Naive thymus-derived CD8-positive, alpha-beta T cell (primary cell): ENCODE results near the gene KRT2. TPM values are rescaled to one million over a fixed set of nuclear protein-coding genes. Genes with fewer than 3 reads are reported as not detected.

Experiments
- ATAC-seq, 2 donors: fragments of 150-1000 bp; cut with Tn5 transposase in 1 of 2; sonication (Bioruptor Pico), chemical (Tn5 transposase) in 1 of 2; 1 replicate in 1 of 2; 2 replicates in 1 of 2; pipeline ENCODE4 v1.10.0; 2021; ENCODE audit warnings: mild to moderate bottlenecking in 2 of 2, moderate library complexity in 2 of 2
- POLR2A ChIA-PET: fragments of 350-600 bp; sonication (Branson Sonifier 250); formaldehyde crosslinking; loops from one replicate; lab custom pipeline; 2021; ENCODE audit warnings: antibody characterized with exemption; lab: Charles Lee
- DNase-seq, 10 donors: peaks; one replicate each; pipeline versions ENCODE4 v3.0.0 to v3.0.0-alpha.2; 2020 to 2022
- H3K27ac Mint-ChIP-seq, 10 donors: one replicate each; pipeline ENCODE4 v1.8.0; 2020 to 2022; ENCODE audit warnings: mild to moderate bottlenecking in 10 of 10, mixed read lengths in 10 of 10, moderate library complexity in 4 of 10, inconsistent platforms in 1 of 10
- H3K27me3 Mint-ChIP-seq, 5 donors: one replicate each; pipeline ENCODE4 v1.8.0; 2021 to 2022; ENCODE audit warnings: mixed read lengths in 5 of 5
- H3K36me3 Mint-ChIP-seq, 3 donors: one replicate each; pipeline ENCODE4 v1.8.0; 2020 to 2022; ENCODE audit warnings: mixed read lengths in 3 of 3, mild to moderate bottlenecking in 2 of 3, inconsistent platforms in 1 of 3
- H3K4me1 Mint-ChIP-seq, 4 donors: one replicate each; pipeline ENCODE4 v1.8.0; 2021 to 2022; ENCODE audit warnings: mixed read lengths in 4 of 4
- H3K4me3 Mint-ChIP-seq, 10 donors: one replicate each; pipeline ENCODE4 v1.8.0; 2020 to 2022; ENCODE audit warnings: mild to moderate bottlenecking in 10 of 10, mixed read lengths in 10 of 10, moderate library complexity in 6 of 10, inconsistent platforms in 1 of 10
- H3K9me3 Mint-ChIP-seq, 9 donors: one replicate each; pipeline ENCODE4 v1.8.0; 2020 to 2022; ENCODE audit warnings: mixed read lengths in 9 of 9, mild to moderate bottlenecking in 3 of 9, inconsistent platforms in 1 of 9, moderate library complexity in 1 of 9
- polyA plus RNA-seq, 3 donors: library from polyadenylated mRNA; unstranded; fragments of 300-500 nt; fragmentation: Illumina TruSeq; gene quantifications; one replicate each; pipeline ENCODE4 v1.2.3, GENCODE V29; 2021
- total RNA-seq, 8 experiments: library from RNA in 2 of 8; stranded (reverse) in 2 of 8; gene quantifications; one replicate each; pipeline ENCODE4 v1.2.3 and lab custom pipeline; 2021 to 2026

Gene KRT2
- total and polyA plus RNA-seq, 5 experiments from 2014 or later: 0.62 to 3.4 (median 1.1) TPM

DNA sequence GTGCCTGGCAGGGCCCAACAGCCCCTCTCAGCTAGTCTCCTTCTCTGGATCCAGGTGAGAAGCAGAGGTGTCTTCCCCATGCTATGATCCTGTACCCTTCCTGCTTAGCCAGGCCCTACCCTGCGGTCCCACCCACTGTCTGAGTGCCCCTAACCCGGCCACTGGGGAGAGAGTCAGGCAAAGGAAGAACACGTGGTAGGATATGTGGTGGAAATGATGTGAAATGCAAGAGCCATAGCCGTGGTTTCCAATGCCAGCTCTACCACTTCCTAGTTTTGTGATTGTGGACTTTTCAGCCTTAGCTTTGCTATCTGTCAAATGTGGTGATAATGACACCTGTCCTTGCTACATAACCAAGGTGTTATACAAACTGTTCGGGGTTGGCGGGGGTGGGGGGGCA is 15.8 kb downstream of the KRT2 start:
- H3K9me3 Mint-ChIP-seq: peaks cover 0 to 2% (median 0%) of the 10 kb centered on the region in 9 donors
- DNase-seq (no peak), ATAC-seq (no peak)
- peak overlapping the region in 7 of 10 donors; percentile 26 to 87 (median 43) for H3K27ac Mint-ChIP-seq
- H3K36me3 Mint-ChIP-seq: no peaks in the 10 kb centered on the region
- no peak overlapping the region for H3K4me3 Mint-ChIP-seq
- H3K4me1 Mint-ChIP-seq: peaks cover 30 to 58% (median 53%) of the 10 kb centered on the region in 4 donors
- POLR2A ChIA-PET: interaction anchor here (0.7 to 6.9 kb wide), 3 partner anchors 7 to 606 kb away, joined by 3 to 100 read pairs (median 53); partner anchors contain the start of gene KRT73
- no peaks in the 10 kb centered on the region for H3K27me3 Mint-ChIP-seq

DNA sequence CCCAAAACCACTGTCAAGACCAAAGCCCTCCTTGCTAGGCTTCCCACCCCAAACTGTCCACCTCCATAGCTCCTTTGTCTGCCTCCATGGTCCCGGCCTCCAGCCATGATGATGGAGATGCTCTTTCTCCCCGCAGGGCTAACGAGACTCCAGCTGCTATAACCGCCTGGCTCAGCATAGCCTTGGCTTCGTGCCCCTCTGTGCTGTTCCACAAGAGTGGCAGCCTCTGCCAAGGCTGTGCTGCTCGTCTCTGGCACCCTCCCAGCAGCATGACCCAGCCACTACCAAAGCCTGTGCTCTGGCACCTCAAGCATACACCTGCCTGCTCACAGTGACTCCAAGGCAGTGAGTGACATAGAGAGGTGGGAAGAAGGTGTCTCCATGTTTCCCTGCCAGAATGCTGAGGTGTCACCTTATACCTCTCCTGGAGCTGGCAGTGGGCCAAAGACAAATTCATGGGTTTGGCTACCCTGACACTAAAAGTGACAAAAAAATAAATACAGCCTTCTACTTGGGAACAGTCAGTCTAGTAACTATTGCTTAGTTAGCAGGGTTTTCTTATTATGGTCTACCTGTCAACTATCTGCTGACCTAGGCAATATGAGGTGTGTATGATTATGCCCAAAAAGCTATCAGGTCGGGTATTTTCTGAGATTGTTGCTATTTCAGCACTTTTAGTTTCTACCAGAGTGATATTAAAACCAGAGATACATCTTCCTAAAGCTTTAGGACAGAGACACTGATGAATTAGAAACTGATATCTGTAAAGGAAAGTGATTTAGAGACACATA is 17.6 kb downstream of the KRT2 start:
- Mint-ChIP-seq H3K9me3 (peaks cover 0 to 2% (median 0%) of the 10 kb centered on the region in 9 donors), H3K36me3 (no peaks in the 10 kb centered on the region), H3K27ac (peak overlapping the region; percentile 45 to 98 (median 92)), H3K27me3 (no peaks in the 10 kb centered on the region), H3K4me3 (peak overlapping the region in 7 of 10 donors; percentile 18 to 54 (median 35)), H3K4me1 (peaks cover 42 to 68% (median 67%) of the 10 kb centered on the region in 4 donors)
- DNase-seq (no peak), ATAC-seq (no peak)
- POLR2A ChIA-PET: interaction anchor here (1.1 to 6.9 kb wide), 4 partner anchors 9 to 49 kb away, joined by 3 to 100 read pairs (median 30); partner anchors contain the start of gene KRT73

DNA sequence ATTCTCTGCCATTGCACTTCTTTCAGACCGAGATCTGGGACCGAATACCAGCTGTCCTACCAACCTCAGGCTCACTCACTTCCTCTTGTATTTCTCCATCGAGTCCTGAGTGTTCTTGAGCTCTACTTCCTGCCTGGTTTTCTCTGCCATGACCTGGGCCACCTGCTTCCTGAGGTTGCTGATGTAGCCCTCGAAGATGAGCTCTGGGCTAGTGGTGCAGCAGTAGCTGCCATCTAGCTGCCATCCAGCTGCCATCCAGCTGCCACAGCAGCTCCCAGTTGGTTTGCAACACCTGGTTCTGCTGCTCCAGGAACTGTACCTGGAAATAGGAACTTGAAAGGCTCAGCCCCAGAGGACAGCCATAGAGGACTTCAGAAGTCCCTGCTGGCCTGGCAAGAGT is 18.6 kb downstream of the KRT2 start:
- Mint-ChIP-seq H3K9me3 (no peaks in the 10 kb centered on the region), H3K36me3 (no peaks in the 10 kb centered on the region), H3K27me3 (no peaks in the 10 kb centered on the region), H3K27ac (peak overlapping the region; percentile 74 to 98 (median 92)), H3K4me1 (peaks cover 44 to 75% (median 73%) of the 10 kb centered on the region in 4 donors), H3K4me3 (peak overlapping the region in 8 of 10 donors; percentile 17 to 83 (median 58))
- peak in 2 of 10 donors; percentile 56 to 65 for DNase-seq
- POLR2A ChIA-PET: interaction anchor here (0.6 to 6.9 kb wide), 6 partner anchors 10 to 82 kb away, joined by 3 to 100 read pairs (median 7); partner anchors contain the start of gene KRT73
- ATAC-seq: peak; percentile 71 to 83

DNA sequence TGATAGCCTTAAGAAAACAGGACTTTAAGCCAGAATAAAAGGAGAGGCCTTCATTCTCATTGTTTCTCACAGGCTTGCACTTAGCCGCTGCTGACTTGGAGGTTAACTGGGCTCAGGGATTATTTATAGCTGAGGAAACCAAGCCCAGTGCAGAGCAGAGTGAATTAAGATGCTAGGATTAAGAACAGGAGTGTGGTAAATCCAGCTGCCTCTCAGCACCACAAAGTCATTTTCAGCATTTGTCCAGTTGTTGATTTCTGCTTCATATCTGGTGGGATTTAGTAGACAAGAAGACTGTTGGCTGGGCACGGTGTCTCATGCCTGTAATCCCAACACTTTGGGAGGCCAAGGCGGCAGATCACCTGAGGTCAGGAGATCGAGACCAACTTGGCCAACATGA is 19.4 kb downstream of the KRT2 start:
- no peaks in the 10 kb centered on the region for H3K36me3 Mint-ChIP-seq
- peak overlapping the region in 8 of 10 donors; percentile 75 to 98 (median 90) for H3K27ac Mint-ChIP-seq
- no peaks in the 10 kb centered on the region for H3K9me3 Mint-ChIP-seq
- DNase-seq: no peak
- POLR2A ChIA-PET: interaction anchor here (0.8 to 6.9 kb wide), 4 partner anchors 11 to 206 kb away, joined by 3 to 100 read pairs (median 28); partner anchors contain the start of gene KRT73
- H3K4me3 Mint-ChIP-seq: peak overlapping the region in 4 of 10 donors; percentile 17 to 83 (median 58)
- no peaks in the 10 kb centered on the region for H3K27me3 Mint-ChIP-seq
- H3K4me1 Mint-ChIP-seq: peaks cover 46 to 81% (median 78%) of the 10 kb centered on the region in 4 donors
- ATAC-seq: no peak

DNA sequence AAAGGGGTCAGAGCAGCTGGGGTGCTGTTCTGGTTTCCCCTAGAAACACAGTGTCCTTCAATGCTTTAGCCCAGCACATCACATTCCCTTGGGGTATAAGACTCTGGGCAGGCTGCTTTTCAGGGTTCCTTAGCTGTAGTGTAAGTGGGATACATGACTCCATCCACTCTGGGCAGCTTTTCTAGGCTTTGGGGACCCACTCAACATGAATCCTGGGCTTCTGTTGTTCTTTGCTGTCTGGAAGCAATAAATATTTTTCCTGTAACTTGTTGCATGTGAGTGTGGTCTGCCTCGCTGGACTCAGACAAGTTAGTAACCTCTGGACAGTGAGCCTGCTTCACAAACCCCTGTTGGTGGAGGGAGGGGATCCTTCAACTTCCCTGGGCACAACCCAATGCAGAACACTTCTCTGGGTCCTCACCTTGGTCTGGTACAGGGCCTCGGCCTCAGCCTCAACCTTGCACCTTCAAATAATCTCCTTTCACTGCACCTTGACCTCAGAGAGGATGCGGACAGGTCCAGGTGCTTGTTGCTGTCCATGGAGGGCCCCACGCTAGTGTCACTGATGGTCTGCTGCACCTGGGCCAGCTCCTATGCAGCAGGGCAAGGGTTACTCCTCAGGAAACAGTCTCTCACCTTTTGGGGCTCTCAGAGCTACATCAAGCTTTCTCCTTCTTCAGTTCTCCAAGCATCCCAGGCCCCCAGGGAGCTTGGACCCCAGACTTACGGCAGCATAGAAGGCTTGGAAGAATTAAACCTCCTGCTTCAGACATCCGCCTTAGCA is 20.1 kb downstream of the KRT2 start:
- ATAC-seq: no peak
- Mint-ChIP-seq H3K27me3 (no peaks in the 10 kb centered on the region), H3K9me3 (no peaks in the 10 kb centered on the region), H3K36me3 (no peaks in the 10 kb centered on the region), H3K27ac (peak overlapping the region; percentile 41 to 98 (median 86)), H3K4me3 (peak overlapping the region in 7 of 10 donors; percentile 32 to 62 (median 49)), H3K4me1 (peaks cover 51 to 88% (median 83%) of the 10 kb centered on the region in 4 donors)
- DNase-seq: no peak
- POLR2A ChIA-PET: interaction anchor here (0.6 to 6.9 kb wide), 5 partner anchors 12 to 692 kb away, joined by 3 to 100 read pairs (median 4); partner anchors contain the start of gene KRT73

DNA sequence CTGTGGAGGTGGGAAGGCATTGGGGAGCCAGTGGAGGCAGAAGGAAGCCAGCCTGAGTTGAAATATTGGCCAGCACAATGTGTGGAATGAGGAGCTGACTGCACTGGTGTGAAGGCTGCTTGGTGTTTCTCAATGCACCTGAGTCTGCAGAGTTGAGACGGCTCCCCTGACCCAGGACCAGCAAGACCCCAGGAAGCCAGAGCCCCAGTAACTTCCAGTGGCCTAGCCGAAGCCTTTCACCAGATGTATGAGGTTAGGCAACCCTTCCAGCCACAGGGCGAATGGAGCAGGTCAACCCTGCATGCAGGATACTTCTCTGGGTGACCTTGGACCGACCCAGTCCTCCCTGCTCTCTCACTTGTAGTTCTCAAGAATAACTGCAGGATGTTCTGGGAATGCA is 20.7 kb downstream of the KRT2 start:
- H3K4me3 Mint-ChIP-seq: peak overlapping the region in 9 of 10 donors; percentile 42 to 96 (median 73)
- DNase-seq (no peak), ATAC-seq (no peak)
- H3K27me3 Mint-ChIP-seq: no peaks in the 10 kb centered on the region
- H3K36me3 Mint-ChIP-seq: no peaks in the 10 kb centered on the region
- peaks cover 50 to 89% (median 84%) of the 10 kb centered on the region in 4 donors for H3K4me1 Mint-ChIP-seq
- H3K9me3 Mint-ChIP-seq: no peaks in the 10 kb centered on the region
- peak overlapping the region in 9 of 10 donors; percentile 29 to 98 (median 88) for H3K27ac Mint-ChIP-seq
- POLR2A ChIA-PET: interaction anchor here (1.0 to 6.9 kb wide), 4 partner anchors 11 to 25 kb away, joined by 4 to 100 read pairs (median 28); partner anchors contain the start of gene KRT73

DNA sequence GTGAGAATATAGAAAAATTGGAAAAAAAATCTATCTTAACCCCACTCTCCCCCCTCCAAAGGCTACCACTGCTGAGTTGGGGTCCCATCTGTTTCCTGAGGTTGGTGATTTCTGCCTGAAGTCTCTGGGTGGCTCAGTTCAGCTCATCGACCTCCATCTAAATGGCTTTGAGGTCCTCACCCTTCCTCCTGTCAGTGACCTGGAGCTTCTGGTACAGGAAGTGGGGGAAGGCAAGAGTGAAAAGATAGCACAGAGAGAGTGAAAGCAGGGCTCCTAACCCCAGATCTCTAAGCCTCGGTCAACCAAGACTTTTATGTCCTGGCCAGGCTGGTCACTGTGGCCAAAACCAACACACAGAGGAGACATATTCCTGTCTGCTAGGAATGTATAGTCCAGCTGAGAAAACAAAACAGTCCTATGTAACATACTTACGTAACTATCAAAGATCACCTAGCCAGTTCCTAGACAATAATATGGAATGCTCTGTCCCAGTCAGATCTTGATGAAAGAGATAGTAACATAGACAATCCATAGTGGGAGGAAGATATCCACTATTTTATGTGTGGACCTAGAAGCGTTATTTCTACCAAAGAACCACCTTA is 21.3 kb downstream of the KRT2 start:
- Mint-ChIP-seq H3K27me3 (no peaks in the 10 kb centered on the region), H3K9me3 (no peaks in the 10 kb centered on the region), H3K27ac (peak overlapping the region; percentile 60 to 98 (median 90)), H3K36me3 (no peaks in the 10 kb centered on the region), H3K4me1 (peaks cover 49 to 89% (median 85%) of the 10 kb centered on the region in 4 donors), H3K4me3 (peak overlapping the region; percentile 42 to 96 (median 72))
- ATAC-seq (peak; percentile 47 to 68), DNase-seq (no peak)
- POLR2A ChIA-PET: interaction anchor here (0.9 to 6.9 kb wide), 4 partner anchors 12 to 25 kb away, joined by 4 to 100 read pairs (median 4); partner anchors contain the start of gene KRT73

DNA sequence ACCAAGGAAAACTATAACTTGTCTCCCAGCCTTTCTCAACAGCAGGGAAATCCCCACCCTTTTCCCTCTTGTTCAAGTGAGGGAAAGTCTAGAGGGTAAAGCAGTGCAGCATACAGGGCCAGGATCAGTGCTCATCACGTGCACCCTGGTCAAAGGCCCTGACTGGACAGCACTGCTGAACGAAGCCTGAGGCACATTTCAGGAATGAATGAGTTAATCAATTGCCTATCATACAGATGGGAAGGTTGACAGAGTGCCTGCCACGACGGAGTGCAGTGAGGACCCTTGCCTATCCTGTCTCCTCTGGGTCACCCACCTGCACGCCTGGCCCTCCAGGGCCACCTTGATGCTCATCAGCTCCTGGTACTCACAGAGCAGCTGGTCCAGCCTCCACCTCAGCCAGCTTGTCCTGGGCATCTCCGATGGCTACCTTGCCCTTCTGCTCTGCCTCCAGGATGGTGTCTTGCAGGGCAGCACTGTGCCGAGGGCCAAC is 22.0 kb downstream of the KRT2 start:
- POLR2A ChIA-PET: interaction anchor here (0.9 to 6.9 kb wide), 4 partner anchors 13 to 24 kb away, joined by 4 to 100 read pairs (median 4); partner anchors contain the start of gene KRT73
- no peak for DNase-seq

DNA sequence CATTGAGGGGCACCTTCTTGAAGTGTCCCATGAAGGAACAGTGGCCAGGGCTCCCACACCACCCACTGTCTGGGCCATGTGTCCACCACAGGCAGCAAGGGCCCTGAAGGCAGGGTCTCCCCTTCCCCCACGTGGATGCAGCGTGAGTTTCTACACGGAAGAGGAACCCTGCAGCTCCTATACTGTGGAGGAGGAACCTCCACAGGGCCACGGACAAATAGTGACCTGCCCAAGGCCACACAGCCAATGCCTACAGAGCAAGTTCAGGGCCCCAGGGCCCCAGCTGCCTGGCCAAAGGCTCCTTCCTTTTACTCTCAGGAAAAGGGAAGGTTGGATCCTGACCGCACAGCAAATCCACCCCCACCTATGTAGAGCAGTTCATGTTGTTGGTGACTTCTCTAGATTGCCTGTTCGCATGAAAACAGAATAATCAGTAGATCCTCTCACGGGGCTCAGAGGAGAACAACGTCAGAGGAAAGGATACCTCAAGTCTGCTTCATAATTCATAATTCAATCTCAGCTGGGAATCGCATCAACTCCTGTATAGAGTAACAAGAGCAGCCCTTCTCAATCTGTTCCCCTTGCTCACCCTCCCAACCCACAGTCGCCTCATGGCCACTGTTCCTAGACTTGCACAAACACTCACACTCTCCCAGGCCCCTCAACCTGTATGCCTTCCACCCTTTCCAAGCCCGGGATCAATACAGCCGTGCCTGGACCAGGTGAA is 22.6 kb downstream of the KRT2 start:
- H3K36me3 Mint-ChIP-seq: no peaks in the 10 kb centered on the region

More for the DNA sequence above, 22.0 kb downstream of the KRT2 start:
- no peak for ATAC-seq
- Mint-ChIP-seq H3K36me3 (no peaks in the 10 kb centered on the region), H3K27ac (peak overlapping the region; percentile 27 to 98 (median 88)), H3K27me3 (no peaks in the 10 kb centered on the region), H3K9me3 (no peaks in the 10 kb centered on the region), H3K4me1 (peaks cover 48 to 93% (median 85%) of the 10 kb centered on the region in 4 donors), H3K4me3 (peak overlapping the region in 9 of 10 donors; percentile 29 to 96 (median 73))

DNA sequence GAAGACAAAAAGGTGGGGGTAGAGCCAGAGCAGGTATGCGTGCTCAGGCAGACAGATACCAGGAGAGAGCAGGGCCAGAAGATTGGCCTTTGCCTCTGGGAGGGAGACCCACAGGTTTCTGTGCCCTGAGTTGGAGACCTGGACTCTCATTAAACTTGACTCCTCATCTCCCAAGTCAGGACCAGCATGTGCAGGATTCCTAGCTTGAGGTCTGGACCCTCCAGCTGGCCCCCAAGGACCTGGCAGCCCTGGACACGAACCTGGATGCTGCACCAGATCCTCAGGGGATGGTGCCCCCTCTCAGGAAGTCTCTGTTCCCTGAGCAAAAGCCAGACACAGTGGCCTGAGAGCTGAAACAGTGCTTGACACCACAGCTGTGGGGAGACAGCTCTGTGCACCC is 23.2 kb downstream of the KRT2 start:
- POLR2A ChIA-PET: interaction anchor here (0.8 to 1.3 kb wide), 3 partner anchors 12 to 1704 kb away, joined by 3 read pairs; a partner anchor contains a TSS
- no peak for DNase-seq
- Mint-ChIP-seq H3K4me1 (peaks cover 41 to 90% (median 74%) of the 10 kb centered on the region in 4 donors), H3K4me3 (peak overlapping the region in 6 of 10 donors; percentile 46 to 96 (median 70)), H3K9me3 (no peaks in the 10 kb centered on the region), H3K27me3 (no peaks in the 10 kb centered on the region), H3K27ac (peak overlapping the region in 9 of 10 donors; percentile 8 to 98 (median 74)), H3K36me3 (no peaks in the 10 kb centered on the region)
- ATAC-seq: no peak

More for the DNA sequence above, 22.6 kb downstream of the KRT2 start:
- Mint-ChIP-seq H3K4me3 (peak overlapping the region in 9 of 10 donors; percentile 29 to 96 (median 73)), H3K27ac (peak overlapping the region; percentile 27 to 98 (median 88)), H3K4me1 (peaks cover 46 to 95% (median 80%) of the 10 kb centered on the region in 4 donors), H3K9me3 (no peaks in the 10 kb centered on the region), H3K27me3 (no peaks in the 10 kb centered on the region)
- DNase-seq (no peak), ATAC-seq (no peak)
- POLR2A ChIA-PET: interaction anchor here (0.8 to 1.3 kb wide), 2 partner anchors 13 to 1705 kb away, joined by 3 read pairs; a partner anchor contains a TSS
